ENCODE data around the gene PUS1. TPM values are rescaled to one million over a fixed set of nuclear protein-coding genes. Genes with fewer than 3 reads are reported as not detected.

The PUS1 gene
- total and polyA plus RNA-seq, 10 of the 15 experiments (the other 5 are each of a cell fraction or from before 2014, with no cell fraction given), result 1.3 to 74.2 (median 25.4) TPM

DNA sequence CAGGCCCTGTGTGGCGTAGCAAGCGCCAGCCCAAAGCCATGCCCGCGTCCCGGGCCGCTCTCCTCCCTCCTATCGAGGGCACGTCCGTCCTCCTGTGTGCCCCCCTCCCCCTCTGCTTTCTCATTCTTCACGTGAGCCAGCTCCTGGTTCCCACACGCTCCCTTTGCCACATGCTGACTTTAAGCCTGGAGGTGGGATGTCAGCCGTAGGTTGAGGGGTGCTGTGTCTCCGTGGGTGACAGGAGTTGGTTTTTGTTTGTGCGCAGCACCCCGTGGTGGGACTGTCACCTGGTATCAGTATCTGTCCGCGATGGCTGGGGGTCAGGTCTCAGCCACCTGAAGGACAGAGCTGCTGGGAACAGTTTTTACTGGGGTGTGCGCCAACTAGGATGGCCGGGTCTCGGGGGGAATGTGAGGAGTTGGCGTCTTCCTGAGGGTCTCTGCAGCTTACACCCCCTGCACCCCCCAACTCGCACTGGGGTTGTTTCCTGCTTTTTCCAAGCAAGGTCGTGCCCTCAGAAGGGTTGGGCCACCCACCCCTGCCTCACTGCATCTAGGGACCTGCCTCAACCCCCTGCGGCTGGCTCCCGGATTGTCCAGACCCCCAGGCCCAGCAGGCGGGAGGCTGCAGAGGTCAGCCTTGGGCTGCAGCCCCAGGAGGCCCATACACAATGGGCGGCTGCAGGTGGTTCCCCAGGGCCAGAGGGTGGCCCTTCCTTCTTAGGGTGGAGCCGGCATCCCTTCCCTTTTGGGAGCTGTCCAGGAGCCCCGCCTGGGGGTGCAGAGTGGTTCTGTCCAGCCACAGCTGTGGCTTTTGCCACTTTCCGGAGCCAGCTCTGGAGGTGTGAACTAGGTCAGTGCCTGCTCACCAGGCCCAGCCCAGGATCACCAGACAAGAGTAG is 27.4 kb upstream of the PUS1 start (continued):
- TF ChIP-seq, protein P1, sequence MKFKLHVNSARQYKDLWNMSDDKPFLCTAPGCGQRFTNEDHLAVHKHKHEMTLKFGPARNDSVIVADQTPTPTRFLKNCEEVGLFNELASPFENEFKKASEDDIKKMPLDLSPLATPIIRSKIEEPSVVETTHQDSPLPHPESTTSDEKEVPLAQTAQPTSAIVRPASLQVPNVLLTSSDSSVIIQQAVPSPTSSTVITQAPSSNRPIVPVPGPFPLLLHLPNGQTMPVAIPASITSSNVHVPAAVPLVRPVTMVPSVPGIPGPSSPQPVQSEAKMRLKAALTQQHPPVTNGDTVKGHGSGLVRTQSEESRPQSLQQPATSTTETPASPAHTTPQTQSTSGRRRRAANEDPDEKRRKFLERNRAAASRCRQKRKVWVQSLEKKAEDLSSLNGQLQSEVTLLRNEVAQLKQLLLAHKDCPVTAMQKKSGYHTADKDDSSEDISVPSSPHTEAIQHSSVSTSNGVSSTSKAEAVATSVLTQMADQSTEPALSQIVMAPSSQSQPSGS (IDR thresholded peaks at IDR 0.05; ENCODE audit: low read length), result no peak
- no peak for TF ChIP-seq CEBPB (IDR thresholded peaks at IDR 0.05; ENCODE audit: borderline replicate concordance in 1 of 2, low read depth in 2 of 2, low read length in 2 of 2)
- no peak for TF ChIP-seq EZH2 (IDR thresholded peaks at IDR 0.05; ENCODE audit: borderline replicate concordance, control insufficient read depth, low read depth, low read length)
- TF ChIP-seq, protein P2, sequence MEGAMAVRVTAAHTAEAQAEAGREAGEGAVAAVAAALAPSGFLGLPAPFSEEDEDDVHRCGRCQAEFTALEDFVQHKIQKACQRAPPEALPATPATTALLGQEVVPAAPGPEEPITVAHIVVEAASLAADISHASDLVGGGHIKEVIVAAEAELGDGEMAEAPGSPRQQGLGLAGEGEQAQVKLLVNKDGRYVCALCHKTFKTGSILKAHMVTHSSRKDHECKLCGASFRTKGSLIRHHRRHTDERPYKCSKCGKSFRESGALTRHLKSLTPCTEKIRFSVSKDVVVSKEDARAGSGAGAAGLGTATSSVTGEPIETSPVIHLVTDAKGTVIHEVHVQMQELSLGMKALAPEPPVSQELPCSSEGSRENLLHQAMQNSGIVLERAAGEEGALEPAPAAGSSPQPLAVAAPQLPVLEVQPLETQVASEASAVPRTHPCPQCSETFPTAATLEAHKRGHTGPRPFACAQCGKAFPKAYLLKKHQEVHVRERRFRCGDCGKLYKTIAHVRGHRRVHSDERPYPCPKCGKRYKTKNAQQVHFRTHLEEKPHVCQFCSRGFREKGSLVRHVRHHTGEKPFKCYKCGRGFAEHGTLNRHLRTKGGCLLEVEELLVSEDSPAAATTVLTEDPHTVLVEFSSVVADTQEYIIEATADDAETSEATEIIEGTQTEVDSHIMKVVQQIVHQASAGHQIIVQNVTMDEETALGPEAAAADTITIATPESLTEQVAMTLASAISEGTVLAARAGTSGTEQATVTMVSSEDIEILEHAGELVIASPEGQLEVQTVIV (IDR thresholded peaks at IDR 0.05; ENCODE audit: borderline replicate concordance, partially characterized antibody), result no peak
- no peak for TF ChIP-seq IRF4 (IDR thresholded peaks at IDR 0.05; ENCODE audit: low read depth, low read length)
- no peak for TF ChIP-seq ZNF207 (IDR thresholded peaks at IDR 0.05; ENCODE audit: borderline replicate concordance)
- TF ChIP-seq, protein P3, sequence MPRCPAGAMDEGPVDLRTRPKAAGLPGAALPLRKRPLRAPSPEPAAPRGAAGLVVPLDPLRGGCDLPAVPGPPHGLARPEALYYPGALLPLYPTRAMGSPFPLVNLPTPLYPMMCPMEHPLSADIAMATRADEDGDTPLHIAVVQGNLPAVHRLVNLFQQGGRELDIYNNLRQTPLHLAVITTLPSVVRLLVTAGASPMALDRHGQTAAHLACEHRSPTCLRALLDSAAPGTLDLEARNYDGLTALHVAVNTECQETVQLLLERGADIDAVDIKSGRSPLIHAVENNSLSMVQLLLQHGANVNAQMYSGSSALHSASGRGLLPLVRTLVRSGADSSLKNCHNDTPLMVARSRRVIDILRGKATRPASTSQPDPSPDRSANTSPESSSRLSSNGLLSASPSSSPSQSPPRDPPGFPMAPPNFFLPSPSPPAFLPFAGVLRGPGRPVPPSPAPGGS (IDR thresholded peaks at IDR 0.05; ENCODE audit: borderline replicate concordance, insufficient read depth, low read depth, low read length, poor library complexity, severe bottlenecking), result no peak
- TF ChIP-seq, protein P4, sequence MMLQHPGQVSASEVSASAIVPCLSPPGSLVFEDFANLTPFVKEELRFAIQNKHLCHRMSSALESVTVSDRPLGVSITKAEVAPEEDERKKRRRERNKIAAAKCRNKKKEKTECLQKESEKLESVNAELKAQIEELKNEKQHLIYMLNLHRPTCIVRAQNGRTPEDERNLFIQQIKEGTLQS (IDR thresholded peaks at IDR 0.05; ENCODE audit: borderline replicate concordance, extremely low read depth, low read depth, low read length), result no peak

Data from GM12878 (cell line).